HepG2 (cell line): ENCODE data around the gene MYO1E. TPM values are rescaled to one million over a fixed set of nuclear protein-coding genes. Genes with fewer than 3 reads are reported as not detected.

Source experiments
- ATF7-NPFF ChIP-seq: sonication (generic); formaldehyde crosslinking; IDR thresholded peaks from 2 replicates; pipeline ENCODE4 v1.8.1; 2023; ENCODE audit warnings: mild to moderate bottlenecking, low read depth, missing genetic modification reagents, moderate library complexity
- KLF12 ChIP-seq: sonication (generic); formaldehyde crosslinking; IDR thresholded peaks from 2 replicates; pipeline ENCODE4 v1.4.0; 2020; ENCODE audit warnings: missing genetic modification reagents, borderline replicate concordance
- MBNL3 ChIP-seq: fragments of 250-450 bp; sonication (Bioruptor Pico); conservative IDR thresholded peaks from 2 replicates; pipeline ENCODE4 v1.8.0; 2022; ENCODE audit warnings: mild to moderate bottlenecking, inconsistent platforms
- MIER2 ChIP-seq: IDR thresholded peaks from 2 replicates; pipeline ENCODE4 v1.6.1; 2016; ENCODE audit warnings: missing biosample characterization, missing genetic modification reagents
- SOX13 ChIP-seq, 3 experiments: fragments of 450-650 bp in 1 of 3; sonication (generic) in 1 of 3; formaldehyde crosslinking in 1 of 3; IDR thresholded peaks in 2 of 3; conservative IDR thresholded peaks in 1 of 3; 2 replicates each; pipeline versions ENCODE4 v1.5.0 to v1.6.1; 2016 to 2020; ENCODE audit warnings: antibody characterized with exemption in 1 of 3, mild to moderate bottlenecking in 1 of 3, missing compliant biosample characterization in 1 of 3, missing genetic modification reagents in 1 of 3, moderate library complexity in 1 of 3
- SOX5 ChIP-seq: IDR thresholded peaks from 2 replicates; pipeline ENCODE4 v1.6.1; 2016; ENCODE audit warnings: borderline replicate concordance
- TAF1 ChIP-seq: sonication (generic); formaldehyde crosslinking; IDR thresholded peaks from 2 replicates; pipeline ENCODE4 v1.4.0; 2020; ENCODE audit warnings: missing genetic modification reagents
- XBP1 ChIP-seq: sonication (generic); formaldehyde crosslinking; IDR thresholded peaks from 2 replicates; pipeline ENCODE4 v1.5.0; 2020; ENCODE audit warnings: missing genetic modification reagents
- ZBTB39 ChIP-seq: sonication (generic); formaldehyde crosslinking; IDR thresholded peaks from 2 replicates; pipeline ENCODE4 v1.5.0; 2020; ENCODE audit warnings: missing genetic modification reagents
- ZSCAN29 ChIP-seq: sonication (generic); formaldehyde crosslinking; conservative IDR thresholded peaks from 2 replicates; pipeline ENCODE4 v1.4.0; 2020; ENCODE audit warnings: mild to moderate bottlenecking, missing genetic modification reagents
- polyA plus RNA-seq, 8 experiments: library from polyadenylated mRNA; depleted of rRNA in 3 of 8; stranded (reverse) in 7 of 8; unstranded in 1 of 8; fragments of >200 nt; fragmentation: Illumina TruSeq in 4 of 8; extraction: Trizol in 4 of 8; gene quantifications; 2 replicates each; pipeline versions ENCODE4 v1.2.1 to v1.2.3, GENCODE V29; 2011 to 2016; ENCODE audit warnings: low read depth in 4 of 8, missing spikeins in 1 of 8, mixed read lengths in 1 of 8; ENCODE audit not compliant: insufficient read depth in 1 of 8
- total RNA-seq, 5 experiments: library from RNA; depleted of rRNA; stranded (reverse); fragments of >200 nt; fragmentation: Illumina TruSeq; extraction: Trizol; gene quantifications; 2 replicates each; pipeline ENCODE4 v1.2.3, GENCODE V29; 2016; ENCODE audit warnings: low read depth in 1 of 5
- TF ChIP-seq, protein P1 (sequence below): sonication (generic); formaldehyde crosslinking; IDR thresholded peaks from 2 replicates; pipeline ENCODE4 v1.4.0; 2020; ENCODE audit warnings: missing genetic modification reagents

Gene MYO1E
- total and polyA plus RNA-seq, 2 of the 13 experiments (the other 11 are each of a cell fraction or from before 2014, with no cell fraction given) = 15.7 to 25.1 TPM

DNA sequence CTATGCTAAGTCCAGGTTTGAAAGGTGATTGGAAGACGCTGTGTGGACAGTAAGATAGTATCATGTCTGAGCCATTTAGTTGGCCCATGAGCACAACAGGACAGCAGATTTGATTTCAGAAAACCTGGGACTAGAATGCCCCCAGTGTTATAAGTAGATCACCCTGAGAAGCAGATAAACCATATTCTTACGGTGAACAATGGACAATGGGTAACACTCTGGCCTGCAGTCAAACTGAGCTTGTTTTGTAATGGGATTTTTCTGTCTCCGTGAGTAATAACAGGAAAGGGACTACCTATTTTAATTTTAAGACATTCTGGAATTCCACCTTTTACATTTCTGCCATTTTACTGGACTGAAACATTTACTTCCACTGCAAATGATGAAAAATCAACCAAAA lies 94.6 kb downstream of the MYO1E start (continued):
- peak; percentile 75; the same call in 1 of the 2 replicates for TF ChIP-seq SOX5 (CRISPR knock-in tag)
- no peak for TF ChIP-seq MBNL3 (CRISPR knock-in tag)
- TF ChIP-seq TAF1 (CRISPR knock-in tag) = no peak
- TF ChIP-seq ATF7-NPFF (CRISPR knock-in tag) = no peak
- TF ChIP-seq ZBTB39 (CRISPR knock-in tag) = no peak
- no peak for TF ChIP-seq ZSCAN29 (CRISPR knock-in tag)
- TF ChIP-seq SOX13 (IDR thresholded peaks at IDR 0.05) = 0 out of 2 replicates have a peak, but pooled peaks have one; percentile 40
- peak in 1 of 2 experiments; percentile 87; a peak in 2 of 4 replicates for TF ChIP-seq SOX13 (CRISPR knock-in tag; conservative IDR thresholded peaks at IDR 0.05 in 1 of 2, IDR thresholded peaks at IDR 0.05 in 1 of 2)
- TF ChIP-seq, protein P1, sequence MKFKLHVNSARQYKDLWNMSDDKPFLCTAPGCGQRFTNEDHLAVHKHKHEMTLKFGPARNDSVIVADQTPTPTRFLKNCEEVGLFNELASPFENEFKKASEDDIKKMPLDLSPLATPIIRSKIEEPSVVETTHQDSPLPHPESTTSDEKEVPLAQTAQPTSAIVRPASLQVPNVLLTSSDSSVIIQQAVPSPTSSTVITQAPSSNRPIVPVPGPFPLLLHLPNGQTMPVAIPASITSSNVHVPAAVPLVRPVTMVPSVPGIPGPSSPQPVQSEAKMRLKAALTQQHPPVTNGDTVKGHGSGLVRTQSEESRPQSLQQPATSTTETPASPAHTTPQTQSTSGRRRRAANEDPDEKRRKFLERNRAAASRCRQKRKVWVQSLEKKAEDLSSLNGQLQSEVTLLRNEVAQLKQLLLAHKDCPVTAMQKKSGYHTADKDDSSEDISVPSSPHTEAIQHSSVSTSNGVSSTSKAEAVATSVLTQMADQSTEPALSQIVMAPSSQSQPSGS (CRISPR knock-in tag) = no peak
- TF ChIP-seq XBP1 = no peak
- no peak for TF ChIP-seq MIER2
- no peak for TF ChIP-seq KLF12
